ENCODE results near the gene GPC6.

GRCh38 chr13:93399212-93399611, 172.6 kb downstream of the GPC6 start:
- TF ChIP-seq FOSL1 (IDR thresholded peaks at IDR 0.05; ENCODE audit: low read depth) = no peak
- TF ChIP-seq POLR2AphosphoS5 (IDR thresholded peaks at IDR 0.05; ENCODE audit: low read depth, low read length) = no peak
- TF ChIP-seq EZH2 (IDR thresholded peaks at IDR 0.05) = no peak
- TF ChIP-seq EZH2phosphoT487 (IDR thresholded peaks at IDR 0.05; ENCODE audit: borderline replicate concordance) = no peak
